Panc1 (cell line): ENCODE data around the gene MYLK2. TPM values are rescaled to one million over a fixed set of nuclear protein-coding genes. Genes with fewer than 3 reads are reported as not detected.

ENCODE experiments used
- ATAC-seq: fragments of 200-7000 bp; cut with Tn5 transposase; 2 replicates; pipeline ENCODE4 v1.9.1; 2020; ENCODE audit warnings: mild to moderate bottlenecking, moderate library complexity
- BruUV-seq: library from RNA; stranded (reverse); fragments of 400-500 nt; replicated peaks from 2 replicates; lab custom pipeline; 2021; lab: Mats Ljungman, UMichigan
- CTCF ChIA-PET: fragments of 300-600 bp; sonication (Branson Sonifier 250); formaldehyde crosslinking; loops from one replicate; lab custom pipeline; 2022; ENCODE audit warnings: antibody characterized with exemption; lab: Charles Lee
- POLR2A ChIA-PET: fragments of 300-600 bp; sonication (Branson Sonifier 250); formaldehyde crosslinking; loops from one replicate; lab custom pipeline; 2022; ENCODE audit warnings: antibody characterized with exemption; lab: Charles Lee
- DNase-seq: peaks from one replicate; pipeline ENCODE4 v3.0.0-alpha.2; 2010; ENCODE audit warnings: low read depth, low spot score
- H3K27ac ChIP-seq: 2 replicates; pipeline ENCODE4 v1.5.1; 2011; ENCODE audit warnings: mild to moderate bottlenecking, low read length, inconsistent platforms
- H3K27me3 ChIP-seq: fragments of 200-500 bp; sonication (Bioruptor generic); 2 replicates; pipeline ENCODE4 v1.6.0; 2014; ENCODE audit warnings: low read length, inconsistent platforms; ENCODE audit not compliant: control insufficient read depth, insufficient read depth
- H3K36me3 ChIP-seq: fragments of 200-500 bp; sonication (Bioruptor generic); 2 replicates; pipeline ENCODE4 v1.5.1; 2014; ENCODE audit warnings: inconsistent platforms, mild to moderate bottlenecking, low read length, moderate library complexity; ENCODE audit not compliant: control insufficient read depth, insufficient read depth
- H3K4me1 ChIP-seq: 2 replicates; pipeline ENCODE4 v1.5.1; 2011; ENCODE audit warnings: inconsistent platforms, mild to moderate bottlenecking, low read length, moderate library complexity; ENCODE audit not compliant: control insufficient read depth, insufficient read depth
- H3K4me3 ChIP-seq, 2 experiments: 2 replicates each; pipeline ENCODE4 v1.5.1; 2011 to 2012; ENCODE audit warnings: low read depth in 2 of 2, low read length in 2 of 2, mild to moderate bottlenecking in 2 of 2, inconsistent platforms in 1 of 2, moderate library complexity in 1 of 2
- H3K9me3 ChIP-seq: fragments of 200-500 bp; sonication (Bioruptor generic); 2 replicates; pipeline ENCODE4 v1.5.1; 2014; ENCODE audit warnings: low read depth, mild to moderate bottlenecking, inconsistent platforms, low read length, moderate library complexity; ENCODE audit not compliant: control insufficient read depth, insufficient read depth
- POLR2AphosphoS5 ChIP-seq: IDR thresholded peaks from 2 replicates; pipeline ENCODE4 v1.6.1; 2012; ENCODE audit warnings: mild to moderate bottlenecking, low read depth, low read length, moderate library complexity
- REST ChIP-seq, 2 experiments: IDR thresholded peaks; 2 replicates each; pipeline ENCODE4 v1.6.1; 2011 to 2012; ENCODE audit warnings: low read depth in 2 of 2, control low read depth in 1 of 2, low read length in 1 of 2, mild to moderate bottlenecking in 1 of 2, moderate library complexity in 1 of 2; ENCODE audit not compliant: insufficient read depth in 1 of 2
- SIN3A ChIP-seq: IDR thresholded peaks from 2 replicates; pipeline ENCODE4 v1.6.1; 2012; ENCODE audit warnings: low read depth, mild to moderate bottlenecking, low read length, moderate library complexity, borderline replicate concordance; ENCODE audit not compliant: insufficient read depth
- TCF7L2 ChIP-seq: IDR thresholded peaks from 2 replicates; pipeline ENCODE4 v1.6.1; 2011; ENCODE audit warnings: mild to moderate bottlenecking, low read depth, low read length, inconsistent platforms
- in situ Hi-C: cut with HindIII; loops from 2 replicates; pipeline ENCODE4 v1.10.0; 2016; ENCODE audit warnings: low sequenced_read_pairs, low pct_unique_long_range_greater_than_20kb
- intact Hi-C: fragments of 100-400 bp; cut with micrococcal nuclease; formaldehyde crosslinking; loops from one replicate; pipeline ENCODE4 v1.10.0; 2022; ENCODE audit not compliant: unreplicated experiment
- total RNA-seq: library from RNA; stranded (reverse); gene quantifications from one replicate; pipeline ENCODE4 v1.2.1, GENCODE V29; 2021; ENCODE audit not compliant: unreplicated experiment
- TF ChIP-seq, protein P1 (sequence below): fragments of 450-650 bp; IDR thresholded peaks from 2 replicates; pipeline ENCODE4 v1.5.1; 2017; ENCODE audit warnings: mild to moderate bottlenecking

Gene MYLK2
- total RNA-seq, 1 experiment from 2014 or later, result 0.87 TPM

- in situ Hi-C loops (no loop called here), intact Hi-C loops (no loop called here)
- no peak overlapping the region for H3K4me3 ChIP-seq
- no peak overlapping the region for H3K27ac ChIP-seq
- peaks cover 23% of the 10 kb centered on the region; the same call in 1 of the 2 replicates for H3K4me1 ChIP-seq
- ChIA-PET POLR2A (interaction anchor here (0.6 to 1.1 kb wide), 3 partner anchors 10 to 233 kb away, joined by 3 read pairs; no protein-coding TSS in a partner anchor), CTCF (no interaction called here)
- no peaks in the 10 kb centered on the region for H3K27me3 ChIP-seq
- no TSS peak for BruUV-seq
- ATAC-seq (no peak), DNase-seq (no peak)
- no peaks in the 10 kb centered on the region for H3K9me3 ChIP-seq
- peaks cover 15% of the 10 kb centered on the region for H3K36me3 ChIP-seq
- no peak for TF ChIP-seq POLR2AphosphoS5
- TF ChIP-seq TCF7L2, result no peak
- no peak for TF ChIP-seq REST (IDR thresholded peaks at IDR 0.05; ENCODE audit: insufficient read depth in 1 of 2, low read depth in 2 of 2, low read length in 1 of 2)
- no peak for TF ChIP-seq SIN3A
Observed at GRCh38 chr20:31808481-31808880, 10.7 kb upstream of the MYLK2 start.

GRCh38 chr20:31809661-31810060, 9.5 kb upstream of the MYLK2 start:
- DNase-seq, result no peak
- no peak overlapping the region for H3K27ac ChIP-seq
- POLR2A ChIA-PET, result interaction anchor here (0.6 kb wide), 1 partner anchor 215 kb away, joined by 3 read pairs; no protein-coding TSS in a partner anchor
- no peaks in the 10 kb centered on the region for H3K9me3 ChIP-seq
- TF ChIP-seq TCF7L2 (no peak), SIN3A (no peak), REST (IDR thresholded peaks at IDR 0.05; ENCODE audit: insufficient read depth in 1 of 2, low read depth in 2 of 2, low read length in 1 of 2) (no peak), POLR2AphosphoS5 (no peak)
- TF ChIP-seq, protein P1, sequence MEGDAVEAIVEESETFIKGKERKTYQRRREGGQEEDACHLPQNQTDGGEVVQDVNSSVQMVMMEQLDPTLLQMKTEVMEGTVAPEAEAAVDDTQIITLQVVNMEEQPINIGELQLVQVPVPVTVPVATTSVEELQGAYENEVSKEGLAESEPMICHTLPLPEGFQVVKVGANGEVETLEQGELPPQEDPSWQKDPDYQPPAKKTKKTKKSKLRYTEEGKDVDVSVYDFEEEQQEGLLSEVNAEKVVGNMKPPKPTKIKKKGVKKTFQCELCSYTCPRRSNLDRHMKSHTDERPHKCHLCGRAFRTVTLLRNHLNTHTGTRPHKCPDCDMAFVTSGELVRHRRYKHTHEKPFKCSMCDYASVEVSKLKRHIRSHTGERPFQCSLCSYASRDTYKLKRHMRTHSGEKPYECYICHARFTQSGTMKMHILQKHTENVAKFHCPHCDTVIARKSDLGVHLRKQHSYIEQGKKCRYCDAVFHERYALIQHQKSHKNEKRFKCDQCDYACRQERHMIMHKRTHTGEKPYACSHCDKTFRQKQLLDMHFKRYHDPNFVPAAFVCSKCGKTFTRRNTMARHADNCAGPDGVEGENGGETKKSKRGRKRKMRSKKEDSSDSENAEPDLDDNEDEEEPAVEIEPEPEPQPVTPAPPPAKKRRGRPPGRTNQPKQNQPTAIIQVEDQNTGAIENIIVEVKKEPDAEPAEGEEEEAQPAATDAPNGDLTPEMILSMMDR, result no peak
- no peaks in the 10 kb centered on the region for H3K27me3 ChIP-seq
- TSS peak; percentile 16 for BruUV-seq
- in situ Hi-C loops (no loop called here), intact Hi-C loops (no loop called here)
- ATAC-seq, result no peak
- H3K4me3 ChIP-seq, result no peak overlapping the region
- H3K4me1 ChIP-seq, result peaks cover 24% of the 10 kb centered on the region
- CTCF ChIA-PET, result interaction anchor here (0.7 kb wide), 1 partner anchor 148 kb away, joined by 3 read pairs; no protein-coding TSS in a partner anchor
- peaks cover 5% of the 10 kb centered on the region; the same call in 1 of the 2 replicates for H3K36me3 ChIP-seq
